ENCODE measurements around the gene RASSF7. TPM values are rescaled to one million over a fixed set of nuclear protein-coding genes. Genes with fewer than 3 reads are reported as not detected.

Gene RASSF7
- total and polyA plus RNA-seq, 8 donors, result 16.7 to 330 (median 94.9) TPM

DNA sequence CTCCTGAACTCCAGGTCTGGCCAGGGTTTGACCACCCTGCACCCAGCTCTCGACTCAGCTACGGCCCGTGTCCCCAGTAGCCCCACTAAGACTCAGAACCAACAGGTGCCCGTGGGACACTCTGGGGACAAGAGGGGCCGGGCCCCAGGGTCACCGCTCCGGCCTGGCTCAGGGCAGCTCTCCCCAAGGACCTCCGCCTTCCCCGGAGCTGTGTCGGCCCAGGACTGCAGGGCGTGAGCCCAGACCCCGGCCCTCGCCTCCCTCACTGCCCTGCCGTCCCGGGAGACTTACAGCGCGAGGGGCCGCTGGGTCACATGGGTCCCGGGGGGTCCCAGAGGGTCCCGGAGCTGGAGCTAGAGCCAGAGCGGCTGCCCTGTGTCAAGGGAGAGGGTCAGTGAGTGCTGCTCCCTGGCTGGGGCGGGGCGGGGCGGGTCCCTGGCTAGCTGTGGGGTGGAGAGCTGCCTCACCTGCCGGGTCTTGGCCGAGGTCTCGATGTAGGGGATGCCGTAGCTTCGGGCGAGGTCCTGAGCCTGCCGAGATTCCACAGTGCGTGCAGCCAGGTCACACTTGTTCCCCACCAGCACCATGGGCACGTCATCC lies 27.7 kb upstream of the RASSF7 start:
- Histone ChIP-seq H3K9me3 (no peaks in the 10 kb centered on the region), H3K27me3 (peaks cover 0 to 19% (median 0%) of the 10 kb centered on the region in 3 donors), H3K4me1 (peaks cover 38 to 47% (median 47%) of the 10 kb centered on the region in 4 donors), H3K4me3 (no peak overlapping the region), H3K27ac (no peak overlapping the region), H3K36me3 (peaks cover 13 to 36% (median 33%) of the 10 kb centered on the region in 4 donors)
- intact Hi-C loops (cut with DNase I; ENCODE audit: low total_unique reads), result no loop called here
- TF ChIP-seq, protein P1, sequence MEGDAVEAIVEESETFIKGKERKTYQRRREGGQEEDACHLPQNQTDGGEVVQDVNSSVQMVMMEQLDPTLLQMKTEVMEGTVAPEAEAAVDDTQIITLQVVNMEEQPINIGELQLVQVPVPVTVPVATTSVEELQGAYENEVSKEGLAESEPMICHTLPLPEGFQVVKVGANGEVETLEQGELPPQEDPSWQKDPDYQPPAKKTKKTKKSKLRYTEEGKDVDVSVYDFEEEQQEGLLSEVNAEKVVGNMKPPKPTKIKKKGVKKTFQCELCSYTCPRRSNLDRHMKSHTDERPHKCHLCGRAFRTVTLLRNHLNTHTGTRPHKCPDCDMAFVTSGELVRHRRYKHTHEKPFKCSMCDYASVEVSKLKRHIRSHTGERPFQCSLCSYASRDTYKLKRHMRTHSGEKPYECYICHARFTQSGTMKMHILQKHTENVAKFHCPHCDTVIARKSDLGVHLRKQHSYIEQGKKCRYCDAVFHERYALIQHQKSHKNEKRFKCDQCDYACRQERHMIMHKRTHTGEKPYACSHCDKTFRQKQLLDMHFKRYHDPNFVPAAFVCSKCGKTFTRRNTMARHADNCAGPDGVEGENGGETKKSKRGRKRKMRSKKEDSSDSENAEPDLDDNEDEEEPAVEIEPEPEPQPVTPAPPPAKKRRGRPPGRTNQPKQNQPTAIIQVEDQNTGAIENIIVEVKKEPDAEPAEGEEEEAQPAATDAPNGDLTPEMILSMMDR (IDR thresholded peaks at IDR 0.05), result no peak
- TF ChIP-seq POLR2A (IDR thresholded peaks at IDR 0.05) (no peak), POLR2AphosphoS5 (IDR thresholded peaks at IDR 0.05) (no peak), EP300 (IDR thresholded peaks at IDR 0.05) (no peak)
- 79 to 93% (median 89%) methylated on average over 18 to 33 of the region's 33 CpGs for WGBS, 5 donors
- DNase-seq, result peak in 1 of 2 donors; percentile 14

DNA sequence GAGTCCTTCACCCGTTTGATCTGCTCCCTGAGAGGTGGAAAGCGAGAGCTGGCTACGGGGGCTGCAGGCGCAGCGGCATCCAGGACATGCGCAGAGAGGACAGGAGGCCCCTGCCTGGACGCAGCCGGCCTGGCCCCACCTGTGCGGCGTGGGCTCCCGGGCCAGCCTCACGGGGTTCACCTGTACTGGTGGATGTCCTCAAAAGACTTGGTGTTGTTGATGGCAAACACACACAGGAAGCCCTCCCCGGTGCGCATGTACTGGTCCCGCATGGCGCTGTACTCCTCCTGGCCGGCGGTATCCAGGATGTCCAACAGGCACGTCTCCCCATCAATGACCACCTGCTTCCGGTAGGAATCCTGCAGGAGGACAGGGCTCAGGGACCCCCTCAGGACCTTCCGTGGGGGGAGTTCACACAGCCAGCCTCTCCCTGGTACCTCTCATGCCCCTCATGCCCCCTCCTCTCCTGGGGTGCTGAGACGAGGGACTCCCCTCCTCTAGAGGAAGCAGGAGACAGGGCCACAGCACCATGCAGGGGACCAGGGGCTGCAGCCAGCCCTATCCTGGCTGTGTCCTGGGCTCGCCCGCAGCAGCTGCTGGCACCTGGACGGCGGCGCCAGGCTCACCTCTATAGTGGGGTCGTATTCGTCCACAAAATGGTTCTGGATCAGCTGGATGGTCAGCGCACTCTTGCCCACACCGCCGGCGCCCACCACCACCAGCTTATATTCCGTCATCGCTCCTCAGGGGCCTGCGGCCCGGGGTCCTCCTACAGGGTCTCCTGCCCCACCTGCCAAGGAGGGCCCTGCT lies 27.0 kb upstream of the RASSF7 start:
- peak overlapping the region; percentile 65 to 91 (median 86) for H3K4me3 ChIP-seq
- whole genome bisulfite sequencing, 5 donors, result 90 to 96% (median 92%) methylated on average over 21 to 37 of the region's 37 CpGs
- H3K9me3 ChIP-seq, result no peaks in the 10 kb centered on the region
- intact Hi-C loops (cut with DNase I; ENCODE audit: low total_unique reads), result no loop called here
- H3K4me1 ChIP-seq, result peaks cover 38 to 50% (median 49%) of the 10 kb centered on the region in 4 donors
- H3K27me3 ChIP-seq, result peaks cover 0 to 22% (median 0%) of the 10 kb centered on the region in 3 donors
- DNase-seq, result peak in 1 of 2 donors; percentile 17
- peak overlapping the region in 2 of 5 donors; percentile 80 to 92 for H3K27ac ChIP-seq
- peaks cover 13 to 36% (median 33%) of the 10 kb centered on the region in 4 donors for H3K36me3 ChIP-seq
- no peak for TF ChIP-seq POLR2A (IDR thresholded peaks at IDR 0.05)
- no peak for TF ChIP-seq EP300 (IDR thresholded peaks at IDR 0.05)
- no peak for TF ChIP-seq POLR2AphosphoS5 (IDR thresholded peaks at IDR 0.05)
- TF ChIP-seq, protein P1 (IDR thresholded peaks at IDR 0.05), result no peak

DNA sequence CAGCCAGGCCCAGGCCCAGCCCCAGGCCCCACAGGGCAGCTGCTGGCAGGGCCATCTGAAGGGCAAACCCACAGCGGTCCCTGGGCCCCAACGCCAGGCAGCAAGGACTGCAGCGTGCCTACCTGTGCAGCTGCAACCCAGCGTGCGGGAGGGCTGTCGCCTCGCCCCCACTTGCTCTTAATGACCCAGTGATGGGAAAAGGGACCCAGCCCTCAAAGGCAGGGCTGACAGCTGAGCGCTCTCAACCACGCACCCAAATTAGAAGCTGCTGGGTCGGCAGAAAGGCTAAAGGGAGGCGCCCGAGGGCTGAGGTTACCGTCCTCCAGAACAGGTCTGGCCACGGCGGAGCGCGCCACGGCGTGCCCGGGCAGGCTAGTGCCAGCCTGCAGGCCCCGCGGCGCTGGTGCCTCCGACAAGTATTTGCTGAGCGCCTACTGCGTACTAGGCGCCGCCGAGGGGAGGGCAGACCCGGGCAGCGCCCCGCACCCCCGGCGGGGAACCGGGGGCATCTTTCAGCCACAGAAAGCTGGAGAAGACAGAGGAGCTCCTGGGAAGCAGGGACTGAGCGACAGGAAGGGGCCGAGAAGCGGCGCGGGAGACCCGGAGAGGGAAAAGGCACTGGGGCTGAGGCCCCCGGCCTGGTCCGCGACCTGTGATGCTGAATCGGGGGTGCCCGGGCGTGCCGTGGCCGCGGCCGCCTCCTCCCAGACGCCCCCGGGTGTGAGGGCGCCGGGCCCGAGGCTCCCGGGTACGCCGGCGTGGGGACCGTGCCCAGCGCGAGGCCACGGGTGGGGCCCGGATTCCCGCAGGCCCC lies 26.2 kb upstream of the RASSF7 start:
- Histone ChIP-seq H3K27ac (peak overlapping the region; percentile 39 to 92 (median 70)), H3K36me3 (peaks cover 13 to 36% (median 33%) of the 10 kb centered on the region in 4 donors), H3K4me3 (peak overlapping the region; percentile 65 to 91 (median 86)), H3K27me3 (peaks cover 0 to 22% (median 0%) of the 10 kb centered on the region in 3 donors), H3K4me1 (peaks cover 38 to 50% (median 49%) of the 10 kb centered on the region in 4 donors), H3K9me3 (no peaks in the 10 kb centered on the region)
- DNase-seq, result peak; percentile 52 to 69
- intact Hi-C loops (cut with DNase I; ENCODE audit: low total_unique reads), result no loop called here
- 4 to 20% (median 5%) methylated on average over 24 to 66 of the region's 66 CpGs for WGBS, 5 donors
- no peak for TF ChIP-seq EP300 (IDR thresholded peaks at IDR 0.05)
- TF ChIP-seq POLR2AphosphoS5 (IDR thresholded peaks at IDR 0.05), result no peak
- TF ChIP-seq POLR2A (IDR thresholded peaks at IDR 0.05), result no peak
- TF ChIP-seq, protein P1 (IDR thresholded peaks at IDR 0.05), result no peak

DNA sequence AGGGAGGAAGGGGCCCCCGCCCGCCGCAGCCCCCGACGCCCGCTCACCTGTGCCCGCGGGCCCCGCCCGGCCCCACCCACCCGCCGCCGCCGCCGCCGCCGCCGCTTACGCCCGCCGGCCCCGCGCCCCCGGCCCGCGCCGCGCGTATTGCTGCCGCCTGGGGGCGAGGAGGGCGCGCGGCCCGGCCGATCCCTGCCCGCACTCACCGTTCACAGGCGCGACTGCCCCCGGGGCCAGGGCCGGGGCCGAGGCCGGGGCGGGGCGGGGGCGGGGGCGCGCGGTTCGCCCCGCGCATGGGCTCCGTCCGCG lies 25.6 kb upstream of the RASSF7 start:
- H3K27me3 ChIP-seq, result peaks cover 0 to 22% (median 0%) of the 10 kb centered on the region in 3 donors
- H3K36me3 ChIP-seq, result peaks cover 13 to 33% (median 31%) of the 10 kb centered on the region in 4 donors
- no peak for DNase-seq
- intact Hi-C loops (cut with DNase I; ENCODE audit: low total_unique reads), result no loop called here
- peak overlapping the region in 3 of 5 donors; percentile 70 to 92 (median 88) for H3K27ac ChIP-seq
- peak overlapping the region; percentile 65 to 91 (median 86) for H3K4me3 ChIP-seq
- 0 to 2% (median 0%) methylated on average over 4 to 43 of the region's 56 CpGs; no CpG with 5 or more reads in 1 of the 5 donors for WGBS, 5 donors
- TF ChIP-seq EP300 (IDR thresholded peaks at IDR 0.05) (no peak), POLR2AphosphoS5 (IDR thresholded peaks at IDR 0.05) (no peak), POLR2A (IDR thresholded peaks at IDR 0.05) (no peak)
- TF ChIP-seq, protein P1 (IDR thresholded peaks at IDR 0.05), result no peak
- H3K9me3 ChIP-seq, result no peaks in the 10 kb centered on the region
- H3K4me1 ChIP-seq, result peaks cover 38 to 50% (median 49%) of the 10 kb centered on the region in 4 donors
